BJ (cell line): ENCODE measurements around the gene PBX3. TPM values are rescaled to one million over a fixed set of nuclear protein-coding genes. Genes with fewer than 3 reads are reported as not detected.

ENCODE experiments used
- CTCF ChIA-PET: fragments of 350-600 bp; formaldehyde crosslinking; extraction: SDS; loops from one replicate; lab custom pipeline; 2021; ENCODE audit warnings: antibody characterized with exemption, inconsistent platforms; lab: Yijun Ruan, JAX
- POLR2A ChIA-PET: fragments of 300-600 bp; sonication (Branson Sonifier 250); formaldehyde crosslinking; extraction: SDS; loops from one replicate; lab custom pipeline; 2021; ENCODE audit warnings: antibody characterized with exemption; lab: Charles Lee
- DNase-seq: peaks from one replicate; pipeline ENCODE4 v3.0.0-alpha.2; 2011; ENCODE audit warnings: low read depth
- H3K27me3 ChIP-seq: 2 replicates; pipeline ENCODE4 v1.6.0; 2011; ENCODE audit warnings: low read length; ENCODE audit not compliant: control insufficient read depth, insufficient read depth
- H3K36me3 ChIP-seq: 2 replicates; pipeline ENCODE4 v1.5.1; 2011; ENCODE audit warnings: low read length; ENCODE audit not compliant: control insufficient read depth, insufficient read depth
- H3K4me3 ChIP-seq: 2 replicates; pipeline ENCODE4 v1.5.1; 2011; ENCODE audit warnings: low read depth, mild to moderate bottlenecking, control low read depth, low read length
- polyA plus RNA-seq: library from polyadenylated mRNA; depleted of rRNA; stranded (reverse); fragments of >200 nt; gene quantifications from 2 replicates; pipeline ENCODE4 v1.2.3, GENCODE V29; 2011
- TF ChIP-seq, protein P1 (sequence below): IDR thresholded peaks from 2 replicates; pipeline ENCODE4 v1.5.1; 2011; ENCODE audit warnings: low read depth, mild to moderate bottlenecking, control low read depth, inconsistent platforms, low read length, moderate library complexity; ENCODE audit not compliant: insufficient read depth

PBX3 gene
- polyA plus RNA-seq, 1 experiment, result 27.9 TPM

DNA sequence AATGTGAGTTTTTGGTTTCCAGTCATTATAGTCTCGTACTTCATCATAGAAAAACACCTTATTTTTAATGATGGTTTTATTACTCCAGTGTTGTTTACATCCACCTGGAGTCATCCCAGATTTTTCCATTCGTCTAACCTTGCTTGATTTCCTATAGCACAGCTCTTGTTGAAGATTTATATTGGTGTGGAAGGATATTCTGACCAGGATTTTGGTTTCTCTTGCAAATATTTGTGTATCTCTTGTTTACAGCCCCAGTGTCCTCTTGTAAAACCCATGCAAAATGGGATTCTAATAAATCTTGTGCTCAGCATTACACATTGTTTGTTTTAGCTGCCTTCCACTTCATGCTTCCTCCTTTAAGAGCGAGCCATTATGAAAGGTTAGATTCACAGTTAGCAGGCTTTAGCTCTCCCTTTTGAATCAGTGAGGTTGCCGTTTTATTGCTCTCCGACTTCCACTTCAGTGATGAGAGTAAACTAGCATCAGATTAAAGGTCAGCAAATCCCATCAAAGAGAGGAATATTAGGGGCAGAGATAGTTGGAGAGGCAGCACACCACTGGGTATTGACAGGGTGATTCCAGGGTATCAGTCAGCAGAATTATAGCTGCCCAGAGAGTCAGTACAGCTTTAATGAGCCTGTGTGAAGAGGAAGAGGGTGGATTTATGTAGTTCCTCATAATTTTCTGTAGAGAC lies 157.1 kb downstream of the PBX3 start:
- DNase-seq, result no peak
- H3K27me3 ChIP-seq, result no peaks in the 10 kb centered on the region
- ChIA-PET CTCF (no interaction called here), POLR2A (no interaction called here)
- TF ChIP-seq, protein P1, sequence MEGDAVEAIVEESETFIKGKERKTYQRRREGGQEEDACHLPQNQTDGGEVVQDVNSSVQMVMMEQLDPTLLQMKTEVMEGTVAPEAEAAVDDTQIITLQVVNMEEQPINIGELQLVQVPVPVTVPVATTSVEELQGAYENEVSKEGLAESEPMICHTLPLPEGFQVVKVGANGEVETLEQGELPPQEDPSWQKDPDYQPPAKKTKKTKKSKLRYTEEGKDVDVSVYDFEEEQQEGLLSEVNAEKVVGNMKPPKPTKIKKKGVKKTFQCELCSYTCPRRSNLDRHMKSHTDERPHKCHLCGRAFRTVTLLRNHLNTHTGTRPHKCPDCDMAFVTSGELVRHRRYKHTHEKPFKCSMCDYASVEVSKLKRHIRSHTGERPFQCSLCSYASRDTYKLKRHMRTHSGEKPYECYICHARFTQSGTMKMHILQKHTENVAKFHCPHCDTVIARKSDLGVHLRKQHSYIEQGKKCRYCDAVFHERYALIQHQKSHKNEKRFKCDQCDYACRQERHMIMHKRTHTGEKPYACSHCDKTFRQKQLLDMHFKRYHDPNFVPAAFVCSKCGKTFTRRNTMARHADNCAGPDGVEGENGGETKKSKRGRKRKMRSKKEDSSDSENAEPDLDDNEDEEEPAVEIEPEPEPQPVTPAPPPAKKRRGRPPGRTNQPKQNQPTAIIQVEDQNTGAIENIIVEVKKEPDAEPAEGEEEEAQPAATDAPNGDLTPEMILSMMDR, result no peak
- no peaks in the 10 kb centered on the region for H3K36me3 ChIP-seq
- H3K4me3 ChIP-seq, result no peak overlapping the region

DNA sequence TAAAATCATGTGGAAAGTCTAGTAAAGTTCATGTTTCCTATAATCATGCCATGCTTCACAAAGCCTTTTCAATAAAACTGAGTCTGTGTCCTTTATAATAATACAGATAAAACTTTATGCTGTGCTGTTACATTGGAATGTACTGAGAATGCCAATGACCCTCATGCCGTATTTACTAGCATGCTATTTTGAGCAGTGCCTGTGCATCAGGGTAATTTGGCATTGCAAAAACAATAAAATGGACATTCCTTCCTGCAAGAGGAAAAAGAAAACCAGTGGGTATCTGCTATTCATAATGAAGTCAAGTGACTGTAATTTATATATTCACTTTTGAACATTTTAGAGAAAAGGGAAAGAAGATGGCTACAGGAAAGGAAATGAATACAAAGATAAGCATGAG lies 159.0 kb downstream of the PBX3 start:
- H3K36me3 ChIP-seq, result no peaks in the 10 kb centered on the region
- POLR2A ChIA-PET, result no interaction called here
- CTCF ChIA-PET, result no interaction called here
- H3K27me3 ChIP-seq, result no peaks in the 10 kb centered on the region
- DNase-seq, result peak; percentile 44
- TF ChIP-seq, protein P1, result no peak
- H3K4me3 ChIP-seq, result no peak overlapping the region

DNA sequence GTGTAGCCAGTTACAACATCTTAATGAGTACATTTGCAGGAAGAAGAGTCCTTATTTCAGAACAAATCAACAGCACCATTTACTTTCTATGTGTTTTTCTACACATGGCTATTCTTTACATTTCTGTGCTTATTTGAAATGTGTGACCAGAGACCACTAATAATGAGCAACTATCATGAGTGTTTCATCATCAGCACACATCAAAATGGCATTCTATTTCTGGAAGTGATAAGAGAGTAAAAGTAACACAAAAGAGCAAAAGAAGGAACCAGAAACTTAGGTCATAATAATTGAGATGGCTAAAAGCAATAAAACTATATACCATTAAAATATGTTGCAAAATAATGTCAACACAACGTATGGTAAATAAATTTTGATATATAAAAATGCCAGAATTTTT lies 159.7 kb downstream of the PBX3 start:
- ChIA-PET POLR2A (no interaction called here), CTCF (no interaction called here)
- H3K4me3 ChIP-seq, result no peak overlapping the region
- DNase-seq, result no peak
- TF ChIP-seq, protein P1, result no peak
- no peaks in the 10 kb centered on the region for H3K27me3 ChIP-seq
- no peaks in the 10 kb centered on the region for H3K36me3 ChIP-seq

DNA sequence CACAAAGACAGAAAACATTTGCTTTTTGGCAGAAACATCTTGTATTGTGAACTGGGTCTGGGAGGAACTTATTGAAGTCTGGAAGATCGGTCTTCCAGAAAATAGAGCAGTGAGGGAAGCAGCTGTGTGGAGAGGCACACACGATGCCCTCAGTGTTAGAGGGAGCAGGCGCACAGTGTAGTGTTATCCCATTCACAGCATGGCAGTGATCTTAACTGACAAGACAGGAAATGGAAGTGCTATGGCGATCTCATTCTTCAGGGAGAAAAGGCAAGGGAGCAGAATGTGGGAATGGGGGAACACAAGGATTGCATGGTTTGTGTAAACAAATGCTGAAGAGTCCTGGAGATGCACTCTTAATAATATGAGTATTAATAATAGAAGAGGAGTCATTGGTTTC lies 161.0 kb downstream of the PBX3 start:
- Histone ChIP-seq H3K36me3 (no peaks in the 10 kb centered on the region), H3K4me3 (no peak overlapping the region), H3K27me3 (no peaks in the 10 kb centered on the region)
- TF ChIP-seq, protein P1, result no peak
- POLR2A ChIA-PET, result no interaction called here
- DNase-seq, result no peak
- CTCF ChIA-PET, result interaction anchor here (0.9 kb wide), 1 partner anchor 16 kb away, joined by 3 read pairs; no protein-coding TSS in a partner anchor

DNA sequence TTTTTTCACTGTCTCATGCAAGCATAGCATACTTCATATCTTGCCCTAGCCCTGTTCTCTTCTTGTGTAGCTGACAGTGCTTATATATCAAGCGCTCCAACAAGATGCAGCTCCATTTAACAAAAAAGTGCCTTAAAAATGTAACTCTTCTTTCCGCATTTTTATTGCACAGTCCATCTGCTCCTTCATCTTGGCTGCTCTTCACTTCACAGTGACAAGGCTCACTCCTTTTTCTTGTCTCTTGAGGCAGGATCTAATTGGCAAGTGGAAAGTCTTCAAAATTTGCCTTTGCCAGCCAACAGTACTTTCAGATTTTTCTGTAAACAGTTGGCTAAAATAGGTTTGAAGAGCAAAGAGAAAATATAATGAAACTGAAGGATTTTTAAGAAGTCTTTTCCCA lies 161.8 kb downstream of the PBX3 start:
- POLR2A ChIA-PET, result no interaction called here

More for the DNA sequence above, 161.8 kb downstream of the PBX3 start:
- no peaks in the 10 kb centered on the region for H3K27me3 ChIP-seq
- H3K36me3 ChIP-seq, result no peaks in the 10 kb centered on the region
- TF ChIP-seq, protein P1, result no peak
- CTCF ChIA-PET, result interaction anchor here (0.6 to 0.9 kb wide), 2 partner anchors 16 to 21 kb away, joined by 3 read pairs; no protein-coding TSS in a partner anchor
- DNase-seq, result no peak
- no peak overlapping the region for H3K4me3 ChIP-seq
